Measurements from ENCODE around the gene TAF4B. TPM values are rescaled to one million over a fixed set of nuclear protein-coding genes. Genes with fewer than 3 reads are reported as not detected.

TAF4B gene
- total and polyA plus RNA-seq, 9 of the 15 experiments (the other 6 are each of a cell fraction or from before 2014, with no cell fraction given), result 4.5 to 25.3 (median 20.5) TPM

GRCh38 chr18:26226229-26227050 lies at the start of gene TAF4B (continued):
- TF ChIP-seq, protein P1, sequence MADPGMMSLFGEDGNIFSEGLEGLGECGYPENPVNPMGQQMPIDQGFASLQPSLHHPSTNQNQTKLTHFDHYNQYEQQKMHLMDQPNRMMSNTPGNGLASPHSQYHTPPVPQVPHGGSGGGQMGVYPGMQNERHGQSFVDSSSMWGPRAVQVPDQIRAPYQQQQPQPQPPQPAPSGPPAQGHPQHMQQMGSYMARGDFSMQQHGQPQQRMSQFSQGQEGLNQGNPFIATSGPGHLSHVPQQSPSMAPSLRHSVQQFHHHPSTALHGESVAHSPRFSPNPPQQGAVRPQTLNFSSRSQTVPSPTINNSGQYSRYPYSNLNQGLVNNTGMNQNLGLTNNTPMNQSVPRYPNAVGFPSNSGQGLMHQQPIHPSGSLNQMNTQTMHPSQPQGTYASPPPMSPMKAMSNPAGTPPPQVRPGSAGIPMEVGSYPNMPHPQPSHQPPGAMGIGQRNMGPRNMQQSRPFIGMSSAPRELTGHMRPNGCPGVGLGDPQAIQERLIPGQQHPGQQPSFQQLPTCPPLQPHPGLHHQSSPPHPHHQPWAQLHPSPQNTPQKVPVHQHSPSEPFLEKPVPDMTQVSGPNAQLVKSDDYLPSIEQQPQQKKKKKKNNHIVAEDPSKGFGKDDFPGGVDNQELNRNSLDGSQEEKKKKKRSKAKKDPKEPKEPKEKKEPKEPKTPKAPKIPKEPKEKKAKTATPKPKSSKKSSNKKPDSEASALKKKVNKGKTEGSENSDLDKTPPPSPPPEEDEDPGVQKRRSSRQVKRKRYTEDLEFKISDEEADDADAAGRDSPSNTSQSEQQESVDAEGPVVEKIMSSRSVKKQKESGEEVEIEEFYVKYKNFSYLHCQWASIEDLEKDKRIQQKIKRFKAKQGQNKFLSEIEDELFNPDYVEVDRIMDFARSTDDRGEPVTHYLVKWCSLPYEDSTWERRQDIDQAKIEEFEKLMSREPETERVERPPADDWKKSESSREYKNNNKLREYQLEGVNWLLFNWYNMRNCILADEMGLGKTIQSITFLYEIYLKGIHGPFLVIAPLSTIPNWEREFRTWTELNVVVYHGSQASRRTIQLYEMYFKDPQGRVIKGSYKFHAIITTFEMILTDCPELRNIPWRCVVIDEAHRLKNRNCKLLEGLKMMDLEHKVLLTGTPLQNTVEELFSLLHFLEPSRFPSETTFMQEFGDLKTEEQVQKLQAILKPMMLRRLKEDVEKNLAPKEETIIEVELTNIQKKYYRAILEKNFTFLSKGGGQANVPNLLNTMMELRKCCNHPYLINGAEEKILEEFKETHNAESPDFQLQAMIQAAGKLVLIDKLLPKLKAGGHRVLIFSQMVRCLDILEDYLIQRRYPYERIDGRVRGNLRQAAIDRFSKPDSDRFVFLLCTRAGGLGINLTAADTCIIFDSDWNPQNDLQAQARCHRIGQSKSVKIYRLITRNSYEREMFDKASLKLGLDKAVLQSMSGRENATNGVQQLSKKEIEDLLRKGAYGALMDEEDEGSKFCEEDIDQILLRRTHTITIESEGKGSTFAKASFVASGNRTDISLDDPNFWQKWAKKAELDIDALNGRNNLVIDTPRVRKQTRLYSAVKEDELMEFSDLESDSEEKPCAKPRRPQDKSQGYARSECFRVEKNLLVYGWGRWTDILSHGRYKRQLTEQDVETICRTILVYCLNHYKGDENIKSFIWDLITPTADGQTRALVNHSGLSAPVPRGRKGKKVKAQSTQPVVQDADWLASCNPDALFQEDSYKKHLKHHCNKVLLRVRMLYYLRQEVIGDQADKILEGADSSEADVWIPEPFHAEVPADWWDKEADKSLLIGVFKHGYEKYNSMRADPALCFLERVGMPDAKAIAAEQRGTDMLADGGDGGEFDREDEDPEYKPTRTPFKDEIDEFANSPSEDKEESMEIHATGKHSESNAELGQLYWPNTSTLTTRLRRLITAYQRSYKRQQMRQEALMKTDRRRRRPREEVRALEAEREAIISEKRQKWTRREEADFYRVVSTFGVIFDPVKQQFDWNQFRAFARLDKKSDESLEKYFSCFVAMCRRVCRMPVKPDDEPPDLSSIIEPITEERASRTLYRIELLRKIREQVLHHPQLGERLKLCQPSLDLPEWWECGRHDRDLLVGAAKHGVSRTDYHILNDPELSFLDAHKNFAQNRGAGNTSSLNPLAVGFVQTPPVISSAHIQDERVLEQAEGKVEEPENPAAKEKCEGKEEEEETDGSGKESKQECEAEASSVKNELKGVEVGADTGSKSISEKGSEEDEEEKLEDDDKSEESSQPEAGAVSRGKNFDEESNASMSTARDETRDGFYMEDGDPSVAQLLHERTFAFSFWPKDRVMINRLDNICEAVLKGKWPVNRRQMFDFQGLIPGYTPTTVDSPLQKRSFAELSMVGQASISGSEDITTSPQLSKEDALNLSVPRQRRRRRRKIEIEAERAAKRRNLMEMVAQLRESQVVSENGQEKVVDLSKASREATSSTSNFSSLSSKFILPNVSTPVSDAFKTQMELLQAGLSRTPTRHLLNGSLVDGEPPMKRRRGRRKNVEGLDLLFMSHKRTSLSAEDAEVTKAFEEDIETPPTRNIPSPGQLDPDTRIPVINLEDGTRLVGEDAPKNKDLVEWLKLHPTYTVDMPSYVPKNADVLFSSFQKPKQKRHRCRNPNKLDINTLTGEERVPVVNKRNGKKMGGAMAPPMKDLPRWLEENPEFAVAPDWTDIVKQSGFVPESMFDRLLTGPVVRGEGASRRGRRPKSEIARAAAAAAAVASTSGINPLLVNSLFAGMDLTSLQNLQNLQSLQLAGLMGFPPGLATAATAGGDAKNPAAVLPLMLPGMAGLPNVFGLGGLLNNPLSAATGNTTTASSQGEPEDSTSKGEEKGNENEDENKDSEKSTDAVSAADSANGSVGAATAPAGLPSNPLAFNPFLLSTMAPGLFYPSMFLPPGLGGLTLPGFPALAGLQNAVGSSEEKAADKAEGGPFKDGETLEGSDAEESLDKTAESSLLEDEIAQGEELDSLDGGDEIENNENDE (IDR thresholded peaks at IDR 0.05; ENCODE audit: low read depth, low read length), result no peak
- peak; percentile 93; the same call in 1 of the 2 replicates for TF ChIP-seq MTA3 (IDR thresholded peaks at IDR 0.05; ENCODE audit: borderline replicate concordance)
- peak; percentile 91 for TF ChIP-seq RAD51 (IDR thresholded peaks at IDR 0.05; ENCODE audit: borderline replicate concordance, low read depth)
- TF ChIP-seq ZSCAN29 (IDR thresholded peaks at IDR 0.05), result no peak
- TF ChIP-seq L3MBTL2 (IDR thresholded peaks at IDR 0.05), result peak; percentile 97
- TF ChIP-seq ZNF347 (CRISPR knock-in tag; IDR thresholded peaks at IDR 0.05; ENCODE audit: low read depth), result no peak
- peak; percentile 84 for TF ChIP-seq SAFB (IDR thresholded peaks at IDR 0.05; ENCODE audit: borderline replicate concordance, low read depth, low read length)
- peak; percentile 77; the same call in 1 of the 2 replicates for TF ChIP-seq ZNF395 (CRISPR knock-in tag; IDR thresholded peaks at IDR 0.05)
- no peak for TF ChIP-seq HES1 (IDR thresholded peaks at IDR 0.05; ENCODE audit: low read depth)
- TF ChIP-seq ILF3 (IDR thresholded peaks at IDR 0.05; ENCODE audit: borderline replicate concordance), result no peak
- TF ChIP-seq SRSF1 (IDR thresholded peaks at IDR 0.05; ENCODE audit: low read depth, low read length), result no peak
- TF ChIP-seq HDAC6 (IDR thresholded peaks at IDR 0.05; ENCODE audit: low read depth, low read length), result no peak
- no peak for TF ChIP-seq ESRRB (CRISPR knock-in tag; IDR thresholded peaks at IDR 0.05; ENCODE audit: borderline replicate concordance)
- no peak for TF ChIP-seq PCBP2 (IDR thresholded peaks at IDR 0.05; ENCODE audit: low read depth, low read length, poor library complexity, severe bottlenecking)
